Parathyroid adenoma (tissue), 2 donors: ENCODE data around the gene MON2.

Source experiments
- H2AFZ ChIP-seq: fragments of 300-600 bp; sonication (generic); one replicate; pipeline ENCODE4 v1.7.0; 2017; ENCODE audit warnings: antibody characterized with exemption, mild to moderate bottlenecking
- H3K27ac ChIP-seq: fragments of 300-600 bp; sonication (generic); one replicate; pipeline ENCODE4 v1.7.0; 2017
- H3K27me3 ChIP-seq: fragments of 300-600 bp; sonication (generic); one replicate; pipeline ENCODE4 v1.7.0; 2017; ENCODE audit warnings: low read length; ENCODE audit not compliant: control insufficient read depth, insufficient read depth
- H3K36me3 ChIP-seq: fragments of 300-600 bp; sonication (generic); one replicate; pipeline ENCODE4 v1.7.0; 2017; ENCODE audit warnings: low read length; ENCODE audit not compliant: control insufficient read depth, insufficient read depth
- H3K4me1 ChIP-seq: fragments of 300-600 bp; sonication (generic); one replicate; pipeline ENCODE4 v1.7.0; 2017; ENCODE audit warnings: control low read depth
- H3K4me2 ChIP-seq: fragments of 300-600 bp; sonication (generic); one replicate; pipeline ENCODE4 v1.7.0; 2017; ENCODE audit warnings: low read length
- H3K4me3 ChIP-seq: fragments of 300-600 bp; sonication (generic); one replicate; pipeline ENCODE4 v1.7.0; 2017; ENCODE audit warnings: low read depth, low read length
- H3K79me2 ChIP-seq: fragments of 300-600 bp; sonication (generic); one replicate; pipeline ENCODE4 v1.7.0; 2017; ENCODE audit warnings: control low read depth
- H3K9ac ChIP-seq: fragments of 300-600 bp; sonication (generic); one replicate; pipeline ENCODE4 v1.7.0; 2017; ENCODE audit warnings: mild to moderate bottlenecking
- H3K9me3 ChIP-seq: fragments of 300-600 bp; sonication (generic); one replicate; pipeline ENCODE4 v1.7.0; 2017; ENCODE audit warnings: low read length; ENCODE audit not compliant: control insufficient read depth
- CTCF ChIP-seq: fragments of 300-600 bp; sonication (generic); IDR thresholded peaks from one replicate; pipeline ENCODE4 v1.7.0; 2017; ENCODE audit warnings: antibody characterized with exemption, mild to moderate bottlenecking
- donor health status: primary hyperparathyroidism.

MON2 gene

GRCh38 chr12:62532333-62532732, 65.7 kb downstream of the MON2 start:
- Histone ChIP-seq H3K4me2 (no peak overlapping the region), H3K9me3 (no peaks in the 10 kb centered on the region), H3K4me3 (no peak overlapping the region), H2AFZ (no peak overlapping the region), H3K79me2 (no peaks in the 10 kb centered on the region), H3K9ac (no peak overlapping the region), H3K36me3 (no peaks in the 10 kb centered on the region), H3K27me3 (no peaks in the 10 kb centered on the region), H3K4me1 (no peaks in the 10 kb centered on the region), H3K27ac (no peak overlapping the region)
- TF ChIP-seq CTCF: no peak

GRCh38 chr12:62533087-62533754, 66.6 kb downstream of the MON2 start:
- no peak for TF ChIP-seq CTCF
- no peak overlapping the region for H3K9ac ChIP-seq
- H3K9me3 ChIP-seq: no peaks in the 10 kb centered on the region
- H3K4me3 ChIP-seq: no peak overlapping the region
- no peaks in the 10 kb centered on the region for H3K4me1 ChIP-seq
- H3K4me2 ChIP-seq: no peak overlapping the region
- H3K36me3 ChIP-seq: no peaks in the 10 kb centered on the region
- H3K27ac ChIP-seq: no peak overlapping the region
- no peaks in the 10 kb centered on the region for H3K79me2 ChIP-seq
- H2AFZ ChIP-seq: no peak overlapping the region
- no peaks in the 10 kb centered on the region for H3K27me3 ChIP-seq

- Histone ChIP-seq H3K27me3 (no peaks in the 10 kb centered on the region), H2AFZ (no peak overlapping the region), H3K4me3 (no peak overlapping the region), H3K4me2 (no peak overlapping the region), H3K9ac (no peak overlapping the region), H3K79me2 (no peaks in the 10 kb centered on the region), H3K4me1 (no peaks in the 10 kb centered on the region), H3K9me3 (no peaks in the 10 kb centered on the region), H3K27ac (no peak overlapping the region), H3K36me3 (no peaks in the 10 kb centered on the region)
- TF ChIP-seq CTCF: no peak
Observed at GRCh38 chr12:62533755-62534107, 67.1 kb downstream of the MON2 start.

- Histone ChIP-seq H3K36me3 (no peaks in the 10 kb centered on the region), H3K27me3 (no peaks in the 10 kb centered on the region), H3K4me3 (no peak overlapping the region), H3K4me1 (no peaks in the 10 kb centered on the region), H2AFZ (no peak overlapping the region), H3K79me2 (no peaks in the 10 kb centered on the region), H3K9me3 (no peaks in the 10 kb centered on the region), H3K4me2 (no peak overlapping the region), H3K9ac (no peak overlapping the region), H3K27ac (no peak overlapping the region)
- no peak for TF ChIP-seq CTCF
Observed at GRCh38 chr12:62536546-62536945, 69.9 kb downstream of the MON2 start.

GRCh38 chr12:62537551-62537950, 70.9 kb downstream of the MON2 start:
- H3K9me3 ChIP-seq: no peaks in the 10 kb centered on the region
- H3K4me2 ChIP-seq: no peak overlapping the region
- H3K36me3 ChIP-seq: no peaks in the 10 kb centered on the region
- no peaks in the 10 kb centered on the region for H3K4me1 ChIP-seq
- no peak overlapping the region for H2AFZ ChIP-seq
- no peak overlapping the region for H3K9ac ChIP-seq
- no peak overlapping the region for H3K27ac ChIP-seq
- no peaks in the 10 kb centered on the region for H3K27me3 ChIP-seq
- no peaks in the 10 kb centered on the region for H3K79me2 ChIP-seq
- no peak for TF ChIP-seq CTCF
- H3K4me3 ChIP-seq: no peak overlapping the region
